Panc1 (cell line): ENCODE measurements around the gene SLC12A8. TPM values are rescaled to one million over a fixed set of nuclear protein-coding genes. Genes with fewer than 3 reads are reported as not detected.

Experiments
- ATAC-seq: fragments of 200-7000 bp; cut with Tn5 transposase; 2 replicates; pipeline ENCODE4 v1.9.1; 2020; ENCODE audit warnings: mild to moderate bottlenecking, moderate library complexity
- BruUV-seq: library from RNA; stranded (reverse); fragments of 400-500 nt; replicated peaks from 2 replicates; lab custom pipeline; 2021; lab: Mats Ljungman, UMichigan
- CTCF ChIA-PET: fragments of 300-600 bp; sonication (Branson Sonifier 250); formaldehyde crosslinking; loops from one replicate; lab custom pipeline; 2022; ENCODE audit warnings: antibody characterized with exemption; lab: Charles Lee
- POLR2A ChIA-PET: fragments of 300-600 bp; sonication (Branson Sonifier 250); formaldehyde crosslinking; loops from one replicate; lab custom pipeline; 2022; ENCODE audit warnings: antibody characterized with exemption; lab: Charles Lee
- DNase-seq: peaks from one replicate; pipeline ENCODE4 v3.0.0-alpha.2; 2010; ENCODE audit warnings: low read depth, low spot score
- H3K27ac ChIP-seq: 2 replicates; pipeline ENCODE4 v1.5.1; 2011; ENCODE audit warnings: mild to moderate bottlenecking, low read length, inconsistent platforms
- H3K27me3 ChIP-seq: fragments of 200-500 bp; sonication (Bioruptor generic); 2 replicates; pipeline ENCODE4 v1.6.0; 2014; ENCODE audit warnings: low read length, inconsistent platforms; ENCODE audit not compliant: control insufficient read depth, insufficient read depth
- H3K36me3 ChIP-seq: fragments of 200-500 bp; sonication (Bioruptor generic); 2 replicates; pipeline ENCODE4 v1.5.1; 2014; ENCODE audit warnings: inconsistent platforms, mild to moderate bottlenecking, low read length, moderate library complexity; ENCODE audit not compliant: control insufficient read depth, insufficient read depth
- H3K4me1 ChIP-seq: 2 replicates; pipeline ENCODE4 v1.5.1; 2011; ENCODE audit warnings: inconsistent platforms, mild to moderate bottlenecking, low read length, moderate library complexity; ENCODE audit not compliant: control insufficient read depth, insufficient read depth
- H3K4me3 ChIP-seq, 2 experiments: 2 replicates each; pipeline ENCODE4 v1.5.1; 2011 to 2012; ENCODE audit warnings: low read depth in 2 of 2, low read length in 2 of 2, mild to moderate bottlenecking in 2 of 2, inconsistent platforms in 1 of 2, moderate library complexity in 1 of 2
- H3K9me3 ChIP-seq: fragments of 200-500 bp; sonication (Bioruptor generic); 2 replicates; pipeline ENCODE4 v1.5.1; 2014; ENCODE audit warnings: low read depth, mild to moderate bottlenecking, inconsistent platforms, low read length, moderate library complexity; ENCODE audit not compliant: control insufficient read depth, insufficient read depth
- CTCF ChIP-seq: fragments of 450-650 bp; IDR thresholded peaks from 2 replicates; pipeline ENCODE4 v1.5.1; 2017; ENCODE audit warnings: mild to moderate bottlenecking
- POLR2AphosphoS5 ChIP-seq: IDR thresholded peaks from 2 replicates; pipeline ENCODE4 v1.6.1; 2012; ENCODE audit warnings: mild to moderate bottlenecking, low read depth, low read length, moderate library complexity
- REST ChIP-seq, 2 experiments: IDR thresholded peaks; 2 replicates each; pipeline ENCODE4 v1.6.1; 2011 to 2012; ENCODE audit warnings: low read depth in 2 of 2, control low read depth in 1 of 2, low read length in 1 of 2, mild to moderate bottlenecking in 1 of 2, moderate library complexity in 1 of 2; ENCODE audit not compliant: insufficient read depth in 1 of 2
- SIN3A ChIP-seq: IDR thresholded peaks from 2 replicates; pipeline ENCODE4 v1.6.1; 2012; ENCODE audit warnings: low read depth, mild to moderate bottlenecking, low read length, moderate library complexity, borderline replicate concordance; ENCODE audit not compliant: insufficient read depth
- TCF7L2 ChIP-seq: IDR thresholded peaks from 2 replicates; pipeline ENCODE4 v1.6.1; 2011; ENCODE audit warnings: mild to moderate bottlenecking, low read depth, low read length, inconsistent platforms
- in situ Hi-C: cut with HindIII; loops from 2 replicates; pipeline ENCODE4 v1.10.0; 2016; ENCODE audit warnings: low sequenced_read_pairs, low pct_unique_long_range_greater_than_20kb
- intact Hi-C: fragments of 100-400 bp; cut with micrococcal nuclease; formaldehyde crosslinking; loops from one replicate; pipeline ENCODE4 v1.10.0; 2022; ENCODE audit not compliant: unreplicated experiment
- total RNA-seq: library from RNA; stranded (reverse); gene quantifications from one replicate; pipeline ENCODE4 v1.2.1, GENCODE V29; 2021; ENCODE audit not compliant: unreplicated experiment

Gene SLC12A8
- total RNA-seq, 1 experiment from 2014 or later = 7.0 TPM

DNA sequence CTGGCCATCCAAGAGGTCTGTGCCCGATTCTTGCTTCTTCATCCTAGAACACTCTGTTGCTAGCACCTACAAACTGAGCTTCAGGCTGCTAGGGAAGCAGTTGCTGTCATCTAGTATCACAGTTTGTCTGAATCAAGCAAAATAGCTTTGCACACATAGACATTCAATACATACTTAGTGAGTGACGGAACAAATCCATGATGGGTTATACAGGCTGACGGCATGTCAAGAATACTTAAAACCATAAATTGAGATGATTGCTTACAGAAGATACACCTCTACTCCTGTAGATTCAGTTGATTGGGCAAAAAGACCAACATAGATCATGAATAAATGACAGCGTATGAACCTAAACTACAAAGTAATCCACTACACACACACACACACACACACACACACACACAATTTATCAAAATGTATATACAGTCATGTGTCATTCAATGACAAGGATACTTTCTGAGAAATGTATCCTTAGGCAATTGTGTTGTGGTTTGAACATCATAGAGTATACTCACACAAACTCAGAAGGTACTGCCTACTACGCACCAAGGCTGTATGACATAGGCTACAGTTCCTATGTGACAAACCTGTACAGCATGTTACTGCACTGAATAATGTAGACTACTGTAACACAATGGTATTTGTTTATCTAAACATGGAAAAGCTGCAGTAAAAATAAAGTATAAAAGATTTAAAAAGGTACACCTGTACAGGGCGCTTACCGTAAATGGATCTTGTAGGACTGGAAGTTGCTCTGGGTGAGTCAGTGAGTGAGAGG, 142.4 kb downstream of the SLC12A8 start:
- in situ Hi-C loops = no loop called here
- H3K4me1 ChIP-seq = no peaks in the 10 kb centered on the region
- TF ChIP-seq TCF7L2 = no peak
- no peaks in the 10 kb centered on the region for H3K36me3 ChIP-seq
- POLR2A ChIA-PET = no interaction called here
- DNase-seq = no peak
- no TSS peak for BruUV-seq
- H3K4me3 ChIP-seq = no peak overlapping the region
- no peaks in the 10 kb centered on the region for H3K27me3 ChIP-seq
- peak overlapping the region; percentile 41; the same call in 1 of the 2 replicates for H3K27ac ChIP-seq
- intact Hi-C loops = no loop called here
- ATAC-seq = no peak
- CTCF ChIA-PET = no interaction called here
- no peaks in the 10 kb centered on the region for H3K9me3 ChIP-seq

DNA sequence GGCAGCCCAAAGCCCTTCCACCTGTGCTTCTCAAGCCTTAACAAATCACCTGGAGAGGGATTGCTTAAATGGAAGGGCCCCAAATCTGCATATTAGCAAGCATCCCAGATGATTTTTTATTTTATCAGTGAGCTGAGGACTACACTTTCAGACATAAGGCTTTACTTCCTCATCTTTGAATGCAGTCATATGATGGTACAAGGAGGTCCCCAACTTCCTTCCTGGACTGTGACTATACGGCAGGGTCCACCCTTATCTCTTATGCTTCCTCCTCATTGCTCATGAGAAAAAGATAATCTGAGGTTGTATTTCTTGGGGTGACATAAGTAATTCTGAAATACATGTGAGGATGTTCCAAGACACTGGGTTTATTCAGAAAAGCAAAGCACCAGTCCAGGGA, 143.1 kb downstream of the SLC12A8 start:
- ChIA-PET CTCF (no interaction called here), POLR2A (no interaction called here)

GRCh38 chr3:125068265-125068664, 144.3 kb downstream of the SLC12A8 start:
- ChIA-PET POLR2A (interaction anchor here (0.6 kb wide), 1 partner anchor 20 kb away, joined by 3 read pairs; no protein-coding TSS in a partner anchor), CTCF (interaction anchor here (0.6 kb wide), 1 partner anchor 213 kb away, joined by 15 read pairs; no protein-coding TSS in a partner anchor)
- H3K27ac ChIP-seq = peak overlapping the region; percentile 97; the same call in 1 of the 2 replicates
- intact Hi-C loops (no loop called here), in situ Hi-C loops (no loop called here)
- ATAC-seq (no peak), DNase-seq (no peak)
- peaks cover 10% of the 10 kb centered on the region for H3K4me1 ChIP-seq
- TF ChIP-seq CTCF = no peak
- no peaks in the 10 kb centered on the region for H3K9me3 ChIP-seq
- H3K36me3 ChIP-seq = no peaks in the 10 kb centered on the region
- H3K27me3 ChIP-seq = no peaks in the 10 kb centered on the region
- no peak overlapping the region for H3K4me3 ChIP-seq
- BruUV-seq = no TSS peak

More for the DNA sequence above, 143.1 kb downstream of the SLC12A8 start:
- no peaks in the 10 kb centered on the region for H3K27me3 ChIP-seq
- no peak for ATAC-seq
- intact Hi-C loops = no loop called here
- no peak for DNase-seq
- H3K4me1 ChIP-seq = no peaks in the 10 kb centered on the region
- H3K9me3 ChIP-seq = no peaks in the 10 kb centered on the region
- in situ Hi-C loops = no loop called here
- H3K4me3 ChIP-seq = no peak overlapping the region
- TF ChIP-seq POLR2AphosphoS5 (no peak), TCF7L2 (no peak)
- BruUV-seq = no TSS peak
- peak overlapping the region; percentile 25; the same call in 1 of the 2 replicates for H3K27ac ChIP-seq
- H3K36me3 ChIP-seq = no peaks in the 10 kb centered on the region

DNA sequence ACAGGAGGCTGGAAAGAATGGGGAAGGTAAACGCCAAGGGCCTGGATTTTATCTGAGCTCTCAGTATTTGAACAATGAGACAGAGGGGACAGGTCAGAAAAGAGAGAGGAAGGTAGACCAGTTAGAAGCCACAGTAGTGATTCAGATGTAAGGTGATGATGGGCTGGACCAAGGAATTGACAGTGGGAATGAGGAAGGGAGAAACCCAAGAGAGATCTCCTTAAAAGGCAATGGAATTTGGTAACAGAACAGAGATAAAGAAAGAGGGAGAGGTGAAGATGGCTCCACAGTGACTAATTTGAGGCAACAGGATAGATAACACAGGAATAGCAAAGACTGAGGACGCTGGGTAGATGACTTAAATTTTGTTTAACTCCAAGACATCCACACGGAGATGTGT, 145.3 kb downstream of the SLC12A8 start:
- ChIA-PET POLR2A (no interaction called here), CTCF (no interaction called here)
- BruUV-seq = no TSS peak
- no peaks in the 10 kb centered on the region for H3K36me3 ChIP-seq
- ATAC-seq (no peak), DNase-seq (no peak)
- in situ Hi-C loops = no loop called here
- TF ChIP-seq REST (IDR thresholded peaks at IDR 0.05; ENCODE audit: insufficient read depth in 1 of 2, low read depth in 2 of 2, low read length in 1 of 2) = no peak
- no peak for TF ChIP-seq SIN3A
- no peak for TF ChIP-seq POLR2AphosphoS5
- no peak for TF ChIP-seq TCF7L2
- no peak for TF ChIP-seq CTCF
- intact Hi-C loops = no loop called here
- H3K27me3 ChIP-seq = no peaks in the 10 kb centered on the region
- H3K4me3 ChIP-seq = no peak overlapping the region
- peak overlapping the region; percentile 97 for H3K27ac ChIP-seq
- no peaks in the 10 kb centered on the region for H3K9me3 ChIP-seq
- peaks cover 21% of the 10 kb centered on the region for H3K4me1 ChIP-seq
